Right lobe of liver (tissue), 6 donors: ENCODE measurements around the gene HSP90AB1. TPM values are rescaled to one million over a fixed set of nuclear protein-coding genes. Genes with fewer than 3 reads are reported as not detected.

Source experiments
- ATAC-seq, 4 donors: fragments of 200-7000 bp; cut with Tn5 transposase; one replicate each; pipeline ENCODE4 v1.9.1; 2020; ENCODE audit warnings: mild to moderate bottlenecking in 4 of 4, moderate library complexity in 4 of 4
- DNase-seq, 3 donors: peaks; one replicate each; pipeline ENCODE4 v3.0.0-alpha.2; 2020
- H3K27ac ChIP-seq, 3 donors: fragments of 200-600 bp; one replicate each; pipeline ENCODE4 v1.8.0; 2022
- H3K27me3 ChIP-seq, 2 donors: fragments of 200-600 bp; one replicate each; pipeline ENCODE4 v1.8.0; 2022
- H3K36me3 ChIP-seq, 4 donors: fragments of 200-600 bp; sonication (generic) in 1 of 4; one replicate each; pipeline versions ENCODE4 v1.5.1 to v1.8.0; 2017 to 2022; ENCODE audit warnings: control low read depth in 1 of 4
- H3K4me1 ChIP-seq, 4 donors: fragments of 200-600 bp; sonication (generic) in 1 of 4; one replicate each; pipeline versions ENCODE4 v1.5.1 to v1.8.0; 2017 to 2022; ENCODE audit warnings: control low read depth in 1 of 4
- H3K4me3 ChIP-seq, 3 donors: fragments of 200-600 bp; one replicate each; pipeline ENCODE4 v1.8.0; 2022
- H3K9me3 ChIP-seq, 4 donors: fragments of 200-600 bp; sonication (generic) in 1 of 4; one replicate each; pipeline versions ENCODE4 v1.5.1 to v1.8.0; 2017 to 2022; ENCODE audit warnings: control low read depth in 1 of 4
- POLR2A ChIP-seq: fragments of 450-650 bp; IDR thresholded peaks from one replicate; pipeline ENCODE4 v1.6.1; 2017; ENCODE audit warnings: antibody characterized with exemption, mild to moderate bottlenecking
- WGBS: methylation state at CpG from one replicate; pipeline ENCODE4 v1.1.6; 2018; ENCODE audit warnings: low coverage, low lambda C conversion rate; ENCODE audit not compliant: insufficient coverage; ENCODE audit errors: missing lambda C conversion rate; 5-methylcytosine and 5-hydroxymethylcytosine counted together
- intact Hi-C, 2 donors: fragments of 100-400 bp; cut with DNase I; formaldehyde crosslinking; loops; one replicate each; pipeline versions ENCODE4 v1.11.2 to v1.14.1; 2022
- total RNA-seq, 6 experiments: library from RNA; depleted of rRNA in 2 of 6; stranded (reverse); fragments of >200 nt in 2 of 6; fragmentation: NEBNext Ultra II Directional in 3 of 6; extraction: Animal tissue kit (Norgen Biotek cat#: 25700) in 3 of 6; gene quantifications; one replicate each; pipeline versions ENCODE4 v1.1.0 to v1.2.4, GENCODE V29; 2016 to 2023
- TF ChIP-seq, protein P1 (sequence below), 4 donors: fragments of 200-600 bp in 3 of 4; fragments of 450-650 bp in 1 of 4; IDR thresholded peaks; one replicate each; pipeline versions ENCODE4 v1.5.1 to v1.8.0; 2016 to 2022; ENCODE audit warnings: antibody characterized with exemption in 4 of 4, mild to moderate bottlenecking in 2 of 4
- donor health status: DM: no; HTN: yes; CAD: no.
- donor health status: DM: no; HTN: no; CAD: no.
- donor health status: DM: no; HTN: no; CAD: no.
- donor health status: DM: no; HTN: yes; CAD: no.
- donor health status: DM: no; HTN: yes; CAD: no.

Gene HSP90AB1
- total RNA-seq, 6 experiments from 2014 or later = 183 to 566 (median 345) TPM

DNA sequence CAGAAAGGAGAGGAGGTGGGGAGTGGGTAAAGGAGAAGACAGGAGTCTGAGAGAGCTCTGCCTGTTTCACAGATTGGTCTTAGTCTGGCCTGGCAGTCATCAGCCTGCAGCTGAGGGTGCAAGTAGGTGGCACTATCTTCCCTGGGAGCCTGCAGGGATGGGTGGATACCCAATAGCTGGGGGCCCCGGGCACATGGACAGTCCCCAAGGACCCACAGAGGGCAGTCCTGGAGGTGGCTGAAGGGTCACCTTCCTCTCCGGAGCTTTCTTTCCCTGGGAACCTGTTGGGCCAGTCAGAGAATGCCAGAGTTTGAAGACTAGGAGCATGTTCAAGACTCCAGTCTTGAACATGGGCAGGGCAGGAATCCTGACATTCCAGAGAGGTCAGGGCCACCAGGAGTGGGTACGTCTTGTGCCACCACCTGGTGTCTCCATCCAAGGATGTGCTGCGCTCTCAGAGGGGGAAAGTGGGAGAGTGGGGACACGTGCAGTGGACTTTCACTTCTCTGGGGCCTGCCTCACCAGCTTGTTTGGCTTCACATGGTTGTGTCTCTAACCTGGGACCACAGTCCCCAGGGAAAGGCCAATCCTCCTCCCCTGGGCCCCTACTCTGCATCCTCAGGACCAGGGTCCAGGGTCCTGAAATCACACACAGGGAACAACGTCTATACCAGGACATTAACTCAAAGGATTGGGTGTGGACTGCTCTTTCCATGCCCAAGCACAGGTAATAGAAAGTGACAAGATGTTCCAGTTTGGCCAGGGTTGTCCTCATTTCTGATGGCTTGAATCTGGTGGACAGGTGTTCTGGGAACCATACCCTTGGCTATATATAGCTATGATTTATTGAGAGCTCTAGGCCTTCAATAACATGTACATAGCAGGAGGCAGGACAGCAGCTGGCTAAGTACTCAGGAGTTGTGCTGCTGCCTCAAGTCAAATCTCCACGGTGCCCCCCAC is 48.2 kb downstream of the HSP90AB1 start:
- Histone ChIP-seq H3K36me3 (no peaks in the 10 kb centered on the region), H3K4me3 (no peak overlapping the region), H3K27ac (no peak overlapping the region), H3K27me3 (peaks cover 0 to 14% of the 10 kb centered on the region in 2 donors), H3K9me3 (no peaks in the 10 kb centered on the region), H3K4me1 (peaks cover 0 to 13% (median 5%) of the 10 kb centered on the region in 4 donors)
- ATAC-seq (no peak), DNase-seq (peak in 1 of 3 donors; percentile 11)
- intact Hi-C loops = no loop called here
- 82% methylated on average over 1 of the region's 7 CpGs for WGBS
- TF ChIP-seq, protein P1, sequence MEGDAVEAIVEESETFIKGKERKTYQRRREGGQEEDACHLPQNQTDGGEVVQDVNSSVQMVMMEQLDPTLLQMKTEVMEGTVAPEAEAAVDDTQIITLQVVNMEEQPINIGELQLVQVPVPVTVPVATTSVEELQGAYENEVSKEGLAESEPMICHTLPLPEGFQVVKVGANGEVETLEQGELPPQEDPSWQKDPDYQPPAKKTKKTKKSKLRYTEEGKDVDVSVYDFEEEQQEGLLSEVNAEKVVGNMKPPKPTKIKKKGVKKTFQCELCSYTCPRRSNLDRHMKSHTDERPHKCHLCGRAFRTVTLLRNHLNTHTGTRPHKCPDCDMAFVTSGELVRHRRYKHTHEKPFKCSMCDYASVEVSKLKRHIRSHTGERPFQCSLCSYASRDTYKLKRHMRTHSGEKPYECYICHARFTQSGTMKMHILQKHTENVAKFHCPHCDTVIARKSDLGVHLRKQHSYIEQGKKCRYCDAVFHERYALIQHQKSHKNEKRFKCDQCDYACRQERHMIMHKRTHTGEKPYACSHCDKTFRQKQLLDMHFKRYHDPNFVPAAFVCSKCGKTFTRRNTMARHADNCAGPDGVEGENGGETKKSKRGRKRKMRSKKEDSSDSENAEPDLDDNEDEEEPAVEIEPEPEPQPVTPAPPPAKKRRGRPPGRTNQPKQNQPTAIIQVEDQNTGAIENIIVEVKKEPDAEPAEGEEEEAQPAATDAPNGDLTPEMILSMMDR (IDR thresholded peaks at IDR 0.05) = no peak
- no peak for TF ChIP-seq POLR2A

DNA sequence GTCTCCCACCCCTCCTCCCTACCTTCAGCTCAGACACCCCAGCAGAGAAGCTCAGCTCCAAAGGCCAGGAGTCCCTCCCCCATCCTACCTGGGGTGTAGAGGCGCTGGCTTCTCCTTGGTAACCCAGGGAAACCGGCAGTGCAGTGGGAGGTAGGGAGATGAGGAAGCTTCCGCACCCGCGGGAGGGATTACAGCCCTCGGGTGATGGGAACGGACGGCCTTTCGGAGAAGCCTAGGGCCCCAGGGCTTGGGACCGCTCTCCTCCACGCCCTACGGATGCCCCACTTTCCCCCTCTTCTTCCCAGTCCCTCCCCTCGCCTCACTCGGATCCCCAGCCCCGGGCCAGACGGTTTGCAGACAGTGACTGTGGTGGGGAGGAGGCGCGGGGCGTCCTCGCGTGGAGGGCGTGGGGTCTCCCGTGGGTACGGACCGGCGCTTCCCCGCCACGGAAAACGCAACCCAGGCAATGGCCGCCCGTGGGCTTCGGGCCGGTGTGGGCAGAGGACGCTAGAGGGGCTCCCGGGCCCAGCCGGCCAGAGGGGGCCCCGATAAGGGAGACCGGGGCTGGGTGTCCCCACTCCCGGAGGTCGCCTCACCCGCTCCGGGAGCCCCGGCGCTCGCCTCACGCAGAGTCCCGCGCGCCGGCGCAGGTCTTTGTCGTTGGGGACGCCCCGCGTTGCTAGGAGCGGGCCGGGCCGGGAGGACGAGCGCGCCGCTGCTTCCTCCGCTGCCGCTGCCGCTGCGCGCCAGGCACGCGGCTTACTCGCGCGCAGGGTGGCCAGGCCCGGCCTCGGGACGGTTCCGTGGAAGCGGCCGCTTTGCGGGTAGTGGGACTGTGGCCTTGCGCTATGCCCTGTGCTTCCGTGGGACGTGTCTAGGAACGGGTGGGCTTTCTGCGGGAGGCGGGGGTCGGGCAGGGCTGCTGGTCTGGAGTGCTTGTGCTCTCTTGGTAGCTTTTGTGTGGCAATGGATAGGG is 50.5 kb downstream of the HSP90AB1 start:
- intact Hi-C loops = no loop called here
- WGBS = 5% methylated on average over 7 of the region's 86 CpGs
- ATAC-seq = peak; percentile 69 to 84 (median 70)
- Histone ChIP-seq H3K27me3 (peaks cover 0 to 14% of the 10 kb centered on the region in 2 donors), H3K4me3 (peak overlapping the region; percentile 25 to 42 (median 35)), H3K4me1 (peaks cover 0 to 13% (median 5%) of the 10 kb centered on the region in 4 donors), H3K9me3 (no peaks in the 10 kb centered on the region), H3K27ac (no peak overlapping the region), H3K36me3 (peaks cover 0 to 6% (median 0%) of the 10 kb centered on the region in 4 donors)
- DNase-seq = peak in 1 of 3 donors; percentile 53
- TF ChIP-seq POLR2A = no peak
- TF ChIP-seq, protein P1 (IDR thresholded peaks at IDR 0.05) = no peak

DNA sequence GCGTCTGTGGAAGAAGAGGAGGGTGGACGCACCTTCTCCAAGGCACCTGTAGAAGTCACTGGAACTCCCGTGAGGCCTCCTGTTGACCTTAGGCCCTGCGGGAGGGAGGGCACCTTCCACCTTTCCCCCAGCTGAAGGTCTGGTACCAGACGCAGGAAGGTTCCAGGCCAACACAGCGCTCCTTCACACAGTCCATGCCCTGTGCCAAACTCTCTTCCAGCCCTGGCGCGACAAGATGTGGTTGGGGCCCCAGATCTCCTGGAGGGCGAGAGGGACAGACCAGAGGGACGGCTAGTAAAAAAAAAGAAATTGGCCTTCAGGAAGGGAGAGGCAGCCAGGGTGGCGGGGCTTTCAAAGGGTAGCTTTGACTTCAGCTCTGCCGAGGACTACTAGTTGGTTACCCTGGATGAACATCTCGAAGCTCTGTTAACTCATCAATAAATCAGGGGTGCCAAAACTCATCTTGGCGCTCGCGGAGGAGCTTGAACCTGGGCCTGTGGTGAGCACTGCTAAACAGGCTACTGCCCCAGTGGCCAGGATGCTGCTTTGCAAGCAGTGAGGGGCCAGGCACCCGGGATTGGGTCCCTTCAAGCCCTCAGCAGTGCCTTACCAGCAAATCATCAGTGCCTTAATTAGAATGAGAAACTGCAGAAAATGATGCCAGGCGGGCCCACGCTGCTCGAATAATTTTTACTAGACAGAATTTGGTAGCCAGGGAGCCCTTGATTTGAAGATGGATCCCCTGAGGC is 51.3 kb downstream of the HSP90AB1 start:
- ATAC-seq (peak; percentile 29 to 56 (median 38)), DNase-seq (no peak)
- intact Hi-C loops = no loop called here
- Histone ChIP-seq H3K36me3 (peaks cover 0 to 7% (median 0%) of the 10 kb centered on the region in 4 donors), H3K9me3 (no peaks in the 10 kb centered on the region), H3K4me1 (peaks cover 0 to 13% (median 5%) of the 10 kb centered on the region in 4 donors), H3K4me3 (no peak overlapping the region), H3K27me3 (peaks cover 0 to 14% of the 10 kb centered on the region in 2 donors), H3K27ac (no peak overlapping the region)
- TF ChIP-seq POLR2A = no peak
- TF ChIP-seq, protein P1 (IDR thresholded peaks at IDR 0.05) = no peak
- 57% methylated on average over 8 of the region's 20 CpGs for WGBS

DNA sequence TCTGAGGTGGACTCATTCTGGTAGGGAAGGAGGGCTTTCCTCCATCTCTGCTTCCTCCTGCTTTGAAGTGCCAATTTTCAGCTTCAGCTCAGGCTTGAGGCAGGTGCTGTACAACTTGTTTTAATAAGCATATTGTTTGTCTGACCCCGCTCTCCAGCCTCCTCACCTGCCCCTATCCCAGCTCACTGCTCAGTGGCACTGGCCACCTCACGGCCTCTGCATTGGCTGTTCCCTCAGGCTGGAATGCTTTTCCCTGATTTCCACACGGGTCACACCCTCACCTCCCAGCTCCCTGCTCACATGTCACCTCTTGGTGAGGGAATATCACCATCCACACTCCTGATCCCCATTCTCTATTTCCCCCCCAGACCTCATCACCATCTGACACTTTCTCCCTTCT is 52.0 kb downstream of the HSP90AB1 start:
- DNase-seq (no peak), ATAC-seq (no peak)
- peaks cover 0 to 13% (median 3%) of the 10 kb centered on the region in 4 donors for H3K36me3 ChIP-seq
- H3K4me1 ChIP-seq = peaks cover 0 to 13% (median 5%) of the 10 kb centered on the region in 4 donors
- TF ChIP-seq, protein P1 (IDR thresholded peaks at IDR 0.05) = no peak
- no peak for TF ChIP-seq POLR2A
- H3K27ac ChIP-seq = no peak overlapping the region
- H3K9me3 ChIP-seq = no peaks in the 10 kb centered on the region
- H3K4me3 ChIP-seq = no peak overlapping the region
- 57% methylated on average over 2 of the region's 3 CpGs for WGBS
- intact Hi-C loops = no loop called here
- H3K27me3 ChIP-seq = peaks cover 0 to 14% of the 10 kb centered on the region in 2 donors
